ENCODE data around the gene DCLRE1C. TPM values are rescaled to one million over a fixed set of nuclear protein-coding genes. Genes with fewer than 3 reads are reported as not detected.

DCLRE1C gene
- polyA plus RNA-seq, 2 of the 4 experiments (the other 2 are of a cell fraction) = 4.6 to 8.3 TPM

GRCh38 chr10:14859775-14860174 lies 94.1 kb downstream of the DCLRE1C start:
- no peak for FAIRE-seq

GRCh38 chr10:14859043-14859442 lies 94.9 kb downstream of the DCLRE1C start:
- ChIA-PET CTCF (interaction anchor here (0.8 to 1.6 kb wide), 3 partner anchors 11 to 17 kb away, joined by 3 to 4 read pairs (median 3); no protein-coding TSS in a partner anchor), POLR2A (no interaction called here)
- peaks cover 10% of the 10 kb centered on the region; the same call in 2 of the 3 replicates for H3K4me1 ChIP-seq
- no peak for ATAC-seq
- H3K27ac ChIP-seq = no peak overlapping the region
- no peak overlapping the region for H3K4me2 ChIP-seq
- FAIRE-seq = no peak
- H3K4me3 ChIP-seq = no peak overlapping the region
- no peaks in the 10 kb centered on the region for H3K9me3 ChIP-seq
- no peak for DNase-seq (ENCODE audit: low read depth in 1 of 2, low spot score in 1 of 2)
- 82% methylated on average over 5 of the region's 5 CpGs for WGBS (ENCODE audit: missing lambda C conversion rate)
- TF ChIP-seq ZFP36 (IDR thresholded peaks at IDR 0.05; ENCODE audit: borderline replicate concordance, partially characterized antibody) = no peak
- no peak for TF ChIP-seq TP53 (CRISPR knock-in tag; IDR thresholded peaks at IDR 0.05)
- TF ChIP-seq HMGXB4 (CRISPR knock-in tag; IDR thresholded peaks at IDR 0.05; ENCODE audit: borderline replicate concordance) = no peak
- TF ChIP-seq HEYL (CRISPR knock-in tag; IDR thresholded peaks at IDR 0.05) = no peak
- TF ChIP-seq FOXS1 (CRISPR knock-in tag; IDR thresholded peaks at IDR 0.05) = no peak
- no peak for TF ChIP-seq ATOH8 (CRISPR knock-in tag; IDR thresholded peaks at IDR 0.05; ENCODE audit: low read depth)
- TF ChIP-seq USF2 (IDR thresholded peaks at IDR 0.05) = no peak
- no peak for TF ChIP-seq PHF8 (IDR thresholded peaks at IDR 0.05; ENCODE audit: borderline replicate concordance, low read depth)
- TF ChIP-seq E2F6 (IDR thresholded peaks at IDR 0.05; ENCODE audit: borderline replicate concordance, low read depth) = no peak
- no peak for TF ChIP-seq ZSCAN20 (CRISPR knock-in tag; IDR thresholded peaks at IDR 0.05)
- TF ChIP-seq ZC3H11A (IDR thresholded peaks at IDR 0.05) = no peak
- no peak for TF ChIP-seq MAZ (IDR thresholded peaks at IDR 0.05; ENCODE audit: borderline replicate concordance, low read depth, low read length)

More at GRCh38 chr10:14859775-14860174, 94.1 kb downstream of the DCLRE1C start:
- ATAC-seq = no peak
- TF ChIP-seq REST (IDR thresholded peaks at IDR 0.05) (no peak), HDAC2 (IDR thresholded peaks at IDR 0.05) (no peak), KDM5A (IDR thresholded peaks at IDR 0.05) (no peak), ESRRA (IDR thresholded peaks at IDR 0.05; ENCODE audit: borderline replicate concordance, low read length) (no peak), BCL3 (IDR thresholded peaks at IDR 0.05) (no peak), HOXB5 (CRISPR knock-in tag; IDR thresholded peaks at IDR 0.05) (no peak), E2F6 (IDR thresholded peaks at IDR 0.05; ENCODE audit: borderline replicate concordance, low read depth) (no peak), HEYL (CRISPR knock-in tag; IDR thresholded peaks at IDR 0.05) (no peak), SMC3 (IDR thresholded peaks at IDR 0.05) (no peak), EHMT2 (IDR thresholded peaks at IDR 0.05; ENCODE audit: low read depth) (no peak)
- no peaks in the 10 kb centered on the region for H3K9me3 ChIP-seq
- no peak overlapping the region for H3K4me2 ChIP-seq
- H3K4me3 ChIP-seq = no peak overlapping the region
- CTCF ChIA-PET = interaction anchor here (1.6 kb wide), 1 partner anchor 16 kb away, joined by 3 read pairs; no protein-coding TSS in a partner anchor
- no peak overlapping the region for H3K27ac ChIP-seq
- H3K4me1 ChIP-seq = peaks cover 10% of the 10 kb centered on the region; the same call in 2 of the 3 replicates
- DNase-seq (ENCODE audit: low read depth in 1 of 2, low spot score in 1 of 2) = no peak
- POLR2A ChIA-PET = no interaction called here

Data from A549 (cell line).